ENCODE measurements around the gene CYLD. TPM values are rescaled to one million over a fixed set of nuclear protein-coding genes. Genes with fewer than 3 reads are reported as not detected.

The CYLD gene
- total RNA-seq, 4 donors from 2014 or later: 5.2 to 56.5 (median 34.1) TPM

DNA sequence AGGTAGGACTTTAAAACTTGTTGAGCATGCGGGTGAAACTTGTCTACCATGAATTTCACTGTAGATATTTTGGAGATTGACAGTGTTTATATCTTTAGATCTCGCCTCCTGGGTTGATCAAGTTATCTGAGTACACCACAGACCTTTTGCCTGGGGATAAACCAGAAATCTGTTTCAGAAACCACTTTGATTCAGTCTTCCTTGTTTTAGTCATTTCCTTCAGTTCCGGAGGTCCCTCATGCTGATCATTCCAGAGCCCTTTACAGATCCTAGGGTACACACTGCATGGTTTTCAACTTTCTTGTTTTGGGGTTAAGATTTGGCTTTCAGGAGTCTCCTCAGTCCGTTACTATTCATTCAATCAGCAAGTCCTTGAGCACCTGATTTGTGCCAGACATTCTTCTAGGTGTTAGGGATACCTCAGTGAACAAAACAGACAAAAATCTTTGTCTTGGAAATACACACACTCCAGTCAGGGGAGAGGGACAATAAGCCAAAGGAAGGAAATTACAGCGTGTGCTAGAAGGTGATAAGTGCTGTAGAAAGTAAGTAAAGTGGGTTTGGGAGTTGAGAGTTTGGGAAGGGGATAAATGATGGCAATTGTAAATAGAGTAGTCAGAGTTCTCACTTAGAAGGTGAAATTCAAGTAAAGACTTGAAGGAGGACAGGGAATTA lies 36.3 kb upstream of the CYLD start:
- in situ Hi-C loops (cut with MboI; ENCODE audit: low pct_ligation_motif_present in 1 of 4, low pct_unique_long_range_greater_than_20kb in 1 of 4, low sequenced_read_pairs in 3 of 4) (no loop called here), intact Hi-C loops (cut with DNase I; ENCODE audit: low total_unique reads) (no loop called here)
- Histone ChIP-seq H3K36me3 (no peaks in the 10 kb centered on the region), H3K27ac (no peak overlapping the region), H3K4me1 (no peaks in the 10 kb centered on the region), H3K27me3 (no peaks in the 10 kb centered on the region), H3K9me3 (peaks cover 16 to 17% of the 10 kb centered on the region in 2 donors), H3K4me3 (no peak overlapping the region)
- DNase-seq: no peak
- TF ChIP-seq EP300 (IDR thresholded peaks at IDR 0.05; ENCODE audit: low read depth) (no peak), POLR2AphosphoS5 (IDR thresholded peaks at IDR 0.05) (no peak), POLR2A (IDR thresholded peaks at IDR 0.05) (no peak)
- TF ChIP-seq, protein P1, sequence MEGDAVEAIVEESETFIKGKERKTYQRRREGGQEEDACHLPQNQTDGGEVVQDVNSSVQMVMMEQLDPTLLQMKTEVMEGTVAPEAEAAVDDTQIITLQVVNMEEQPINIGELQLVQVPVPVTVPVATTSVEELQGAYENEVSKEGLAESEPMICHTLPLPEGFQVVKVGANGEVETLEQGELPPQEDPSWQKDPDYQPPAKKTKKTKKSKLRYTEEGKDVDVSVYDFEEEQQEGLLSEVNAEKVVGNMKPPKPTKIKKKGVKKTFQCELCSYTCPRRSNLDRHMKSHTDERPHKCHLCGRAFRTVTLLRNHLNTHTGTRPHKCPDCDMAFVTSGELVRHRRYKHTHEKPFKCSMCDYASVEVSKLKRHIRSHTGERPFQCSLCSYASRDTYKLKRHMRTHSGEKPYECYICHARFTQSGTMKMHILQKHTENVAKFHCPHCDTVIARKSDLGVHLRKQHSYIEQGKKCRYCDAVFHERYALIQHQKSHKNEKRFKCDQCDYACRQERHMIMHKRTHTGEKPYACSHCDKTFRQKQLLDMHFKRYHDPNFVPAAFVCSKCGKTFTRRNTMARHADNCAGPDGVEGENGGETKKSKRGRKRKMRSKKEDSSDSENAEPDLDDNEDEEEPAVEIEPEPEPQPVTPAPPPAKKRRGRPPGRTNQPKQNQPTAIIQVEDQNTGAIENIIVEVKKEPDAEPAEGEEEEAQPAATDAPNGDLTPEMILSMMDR (IDR thresholded peaks at IDR 0.05): no peak
- WGBS, 2 donors (ENCODE audit: low coverage in 1 of 2): 81 to 89% methylated on average over 5 of the region's 5 CpGs

DNA sequence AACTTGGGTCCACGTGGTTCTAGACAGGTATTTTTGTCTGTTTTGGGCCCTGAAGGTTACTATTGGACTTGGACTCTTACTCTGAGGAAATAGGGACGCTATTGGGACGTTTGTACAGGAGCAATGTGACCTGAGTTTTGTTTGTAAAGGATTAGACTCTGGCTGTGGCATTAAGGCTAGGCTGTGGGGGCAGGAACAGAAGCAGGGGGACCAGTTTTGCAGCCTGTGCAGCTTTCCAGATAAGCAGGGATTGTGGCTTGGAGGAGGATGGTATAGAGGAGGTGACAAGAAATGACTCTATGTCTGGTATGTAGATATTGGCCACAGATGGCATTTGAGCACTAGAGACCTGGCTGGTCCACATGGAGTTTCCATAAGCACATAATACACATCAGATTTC lies 35.6 kb upstream of the CYLD start:
- peaks cover 16 to 17% of the 10 kb centered on the region in 2 donors for H3K9me3 ChIP-seq
- WGBS, 2 donors (ENCODE audit: low coverage in 1 of 2): 39 to 59% methylated on average over 3 of the region's 3 CpGs
- intact Hi-C loops (cut with DNase I; ENCODE audit: low total_unique reads) (no loop called here), in situ Hi-C loops (cut with MboI; ENCODE audit: low pct_ligation_motif_present in 1 of 4, low pct_unique_long_range_greater_than_20kb in 1 of 4, low sequenced_read_pairs in 3 of 4) (no loop called here)
- H3K4me3 ChIP-seq: no peak overlapping the region
- no peak for TF ChIP-seq EP300 (IDR thresholded peaks at IDR 0.05; ENCODE audit: low read depth)
- no peak for TF ChIP-seq POLR2A (IDR thresholded peaks at IDR 0.05)
- TF ChIP-seq, protein P1 (IDR thresholded peaks at IDR 0.05): no peak
- no peaks in the 10 kb centered on the region for H3K36me3 ChIP-seq
- H3K27me3 ChIP-seq: no peaks in the 10 kb centered on the region
- DNase-seq: no peak
- no peak overlapping the region for H3K27ac ChIP-seq
- no peaks in the 10 kb centered on the region for H3K4me1 ChIP-seq

DNA sequence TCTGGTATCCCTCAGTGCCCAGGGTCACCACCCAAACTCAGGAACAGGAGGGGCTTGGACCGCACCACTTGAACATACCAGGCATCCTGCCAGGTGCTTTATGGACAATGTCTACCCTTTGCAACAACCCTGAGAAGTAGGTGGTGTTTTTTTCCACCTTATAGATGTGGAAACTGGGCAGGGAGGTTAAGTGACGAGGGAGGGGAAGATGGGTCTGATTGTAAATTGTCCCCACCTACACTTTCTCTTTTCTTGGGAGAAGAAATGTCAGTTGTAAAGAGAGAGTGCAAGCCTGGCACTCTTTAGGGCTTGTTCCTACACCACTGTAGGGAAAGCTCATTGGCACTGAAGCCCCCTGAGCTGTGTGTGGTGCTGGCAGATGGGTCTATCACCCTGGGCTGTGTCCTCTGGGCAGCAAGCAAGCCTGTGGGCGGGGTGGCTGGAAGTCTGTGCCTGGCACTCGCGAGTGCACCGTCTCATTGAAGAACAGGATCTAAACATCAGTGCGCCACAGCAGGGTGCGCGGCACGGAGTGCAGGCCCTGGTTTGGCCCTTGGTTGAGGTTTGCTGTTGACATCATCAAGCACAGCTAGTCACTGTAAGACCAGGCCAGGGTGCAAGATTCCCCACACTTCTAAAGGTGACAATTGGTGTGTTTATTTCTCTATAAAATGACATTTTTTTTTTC lies 33.4 kb upstream of the CYLD start:
- Histone ChIP-seq H3K9me3 (peaks cover 16 to 17% of the 10 kb centered on the region in 2 donors), H3K27me3 (no peaks in the 10 kb centered on the region), H3K4me1 (no peaks in the 10 kb centered on the region), H3K27ac (no peak overlapping the region), H3K36me3 (no peaks in the 10 kb centered on the region), H3K4me3 (no peak overlapping the region)
- intact Hi-C loops (cut with DNase I; ENCODE audit: low total_unique reads): no loop called here
- DNase-seq: no peak
- 69% methylated on average over 10 of the region's 10 CpGs; no CpG with 5 or more reads in 1 of the 2 donors for WGBS, 2 donors (ENCODE audit: low coverage in 1 of 2)
- TF ChIP-seq, protein P1 (IDR thresholded peaks at IDR 0.05): no peak
- TF ChIP-seq POLR2AphosphoS5 (IDR thresholded peaks at IDR 0.05): no peak
- no peak for TF ChIP-seq POLR2A (IDR thresholded peaks at IDR 0.05)
- TF ChIP-seq EP300 (IDR thresholded peaks at IDR 0.05; ENCODE audit: low read depth): no peak
- in situ Hi-C loops (cut with MboI; ENCODE audit: low pct_ligation_motif_present in 1 of 4, low pct_unique_long_range_greater_than_20kb in 1 of 4, low sequenced_read_pairs in 3 of 4): no loop called here

DNA sequence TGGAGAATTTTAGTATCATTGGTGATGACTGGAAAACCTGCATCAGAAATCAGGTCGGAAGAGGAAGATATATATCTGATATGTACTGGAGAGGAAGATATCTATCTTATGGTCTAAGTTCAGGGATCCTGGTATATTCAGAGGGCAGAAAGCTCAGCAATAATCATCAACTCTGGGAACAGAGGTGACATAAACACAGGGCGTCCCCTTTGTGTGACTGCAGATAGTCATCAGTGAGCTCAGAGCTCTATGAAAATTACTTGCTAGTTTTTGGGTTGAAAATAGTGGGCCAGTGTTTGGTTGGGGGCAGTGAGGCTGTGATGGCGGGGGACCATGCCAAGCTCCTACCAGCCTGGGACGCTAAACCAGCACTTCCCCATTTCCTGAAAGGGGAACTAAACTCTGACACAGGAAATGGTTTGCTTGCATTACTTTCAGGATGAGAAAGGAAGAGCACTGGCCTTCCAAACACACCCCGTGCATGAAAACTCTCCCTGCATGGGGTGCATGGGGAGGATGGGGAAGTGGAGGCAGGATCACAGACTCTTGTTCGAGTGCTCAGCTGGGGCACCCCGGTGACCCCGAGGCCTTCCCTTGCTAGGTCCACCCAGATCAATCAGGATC lies 32.7 kb upstream of the CYLD start:
- in situ Hi-C loops (cut with MboI; ENCODE audit: low pct_ligation_motif_present in 1 of 4, low pct_unique_long_range_greater_than_20kb in 1 of 4, low sequenced_read_pairs in 3 of 4) (no loop called here), intact Hi-C loops (cut with DNase I; ENCODE audit: low total_unique reads) (no loop called here)
- WGBS, 2 donors (ENCODE audit: low coverage in 1 of 2): 43 to 64% methylated on average over 6 to 8 of the region's 8 CpGs
- Histone ChIP-seq H3K27ac (no peak overlapping the region), H3K36me3 (no peaks in the 10 kb centered on the region), H3K9me3 (peaks cover 10 to 11% of the 10 kb centered on the region in 2 donors), H3K4me1 (no peaks in the 10 kb centered on the region), H3K27me3 (no peaks in the 10 kb centered on the region), H3K4me3 (no peak overlapping the region)
- no peak for DNase-seq
- TF ChIP-seq, protein P1 (IDR thresholded peaks at IDR 0.05): no peak
- TF ChIP-seq POLR2A (IDR thresholded peaks at IDR 0.05) (no peak), POLR2AphosphoS5 (IDR thresholded peaks at IDR 0.05) (no peak), EP300 (IDR thresholded peaks at IDR 0.05; ENCODE audit: low read depth) (no peak)

Measured in transverse colon (tissue), 4 donors.